IMR-90 (cell line): ENCODE data around the gene NBPF12. TPM values are rescaled to one million over a fixed set of nuclear protein-coding genes. Genes with fewer than 3 reads are reported as not detected.
"Not testable (repeated sequence)": the region's sequence is repeated elsewhere in the genome, so short reads cannot be mapped to it uniquely, and the experiment has no call there.

Source experiments
- ATAC-seq: fragments of 200-7000 bp; cut with Tn5 transposase; 2 replicates; pipeline ENCODE4 v1.9.1; 2020; ENCODE audit warnings: low read depth, mild to moderate bottlenecking, moderate library complexity
- BruUV-seq: library from RNA; stranded (reverse); fragments of 400-500 nt; replicated peaks from 2 replicates; lab custom pipeline; 2021; lab: Mats Ljungman, UMichigan
- CTCF ChIA-PET: fragments of 300-600 bp; formaldehyde crosslinking; extraction: SDS; loops from one replicate; lab custom pipeline; 2021; ENCODE audit warnings: antibody characterized with exemption; lab: Yijun Ruan, JAX
- POLR2A ChIA-PET: fragments of 300-600 bp; sonication (Branson Sonifier 250); formaldehyde crosslinking; loops from one replicate; lab custom pipeline; 2022; ENCODE audit warnings: antibody characterized with exemption; ENCODE audit not compliant: unreplicated experiment; lab: Charles Lee
- DNase-seq: peaks from one replicate; pipeline ENCODE4 v3.0.0; 2013
- H2AFZ ChIP-seq: replicated peaks from 2 replicates; pipeline ENCODE3; 2013; ENCODE audit warnings: low read length, mild to moderate bottlenecking; ENCODE audit not compliant: poor library complexity
- H2AK5ac ChIP-seq: 2 replicates; pipeline ENCODE4 v1.6.1; 2013; ENCODE audit warnings: low read depth, low read length, inconsistent platforms
- H2AK9ac ChIP-seq: replicated peaks from 2 replicates; pipeline ENCODE3; 2013; ENCODE audit warnings: mild to moderate bottlenecking, low read depth, low read length, moderate library complexity; ENCODE audit not compliant: poor library complexity
- H2BK120ac ChIP-seq: 2 replicates; pipeline ENCODE4 v1.6.1; 2013; ENCODE audit warnings: low read depth, low read length, inconsistent platforms
- H2BK15ac ChIP-seq: 3 replicates; pipeline ENCODE4 v1.6.1; 2013; ENCODE audit warnings: low read depth, low read length, inconsistent platforms
- H2BK20ac ChIP-seq: 2 replicates; pipeline ENCODE4 v1.6.1; 2013; ENCODE audit warnings: low read depth, mild to moderate bottlenecking, inconsistent platforms, low read length, moderate library complexity
- H2BK5ac ChIP-seq: 2 replicates; pipeline ENCODE4 v1.6.1; 2013; ENCODE audit warnings: mild to moderate bottlenecking, low read depth, low read length, inconsistent platforms; ENCODE audit not compliant: poor library complexity, severe bottlenecking
- H3K14ac ChIP-seq: replicated peaks from 2 replicates; pipeline ENCODE4 v1.6.1; 2013; ENCODE audit warnings: low read depth, low read length, inconsistent platforms
- H3K18ac ChIP-seq: 2 replicates; pipeline ENCODE4 v1.6.1; 2013; ENCODE audit warnings: low read depth, low read length, control low read depth
- H3K23ac ChIP-seq: 2 replicates; pipeline ENCODE4 v1.6.1; 2013; ENCODE audit warnings: low read depth, low read length, inconsistent platforms
- H3K27ac ChIP-seq: 2 replicates; pipeline ENCODE4 v1.5.1; 2013; ENCODE audit warnings: mild to moderate bottlenecking, control low read depth, low read length; ENCODE audit not compliant: insufficient read depth
- H3K27me3 ChIP-seq: 2 replicates; pipeline ENCODE4 v1.6.1; 2013; ENCODE audit warnings: low read length; ENCODE audit not compliant: control insufficient read depth, insufficient read depth
- H3K36me3 ChIP-seq: 2 replicates; pipeline ENCODE4 v1.6.1; 2013; ENCODE audit warnings: low read length, mixed read lengths; ENCODE audit not compliant: control insufficient read depth, insufficient read depth
- H3K4ac ChIP-seq: 2 replicates; pipeline ENCODE4 v1.6.1; 2013; ENCODE audit warnings: low read depth, low read length, inconsistent platforms
- H3K4me1 ChIP-seq: 2 replicates; pipeline ENCODE4 v1.6.1; 2013; ENCODE audit warnings: low read length, mixed read lengths; ENCODE audit not compliant: control insufficient read depth, insufficient read depth
- H3K4me2 ChIP-seq: 2 replicates; pipeline ENCODE4 v1.6.1; 2013; ENCODE audit warnings: low read depth, mild to moderate bottlenecking, control low read depth, low read length, moderate library complexity
- H3K4me3 ChIP-seq: 2 replicates; pipeline ENCODE4 v1.5.1; 2013; ENCODE audit warnings: low read depth, mild to moderate bottlenecking, control low read depth, low read length, moderate library complexity; ENCODE audit not compliant: insufficient read depth
- H3K56ac ChIP-seq: 2 replicates; pipeline ENCODE4 v1.6.1; 2013; ENCODE audit warnings: low read length, inconsistent platforms; ENCODE audit not compliant: insufficient read depth; ENCODE audit errors: extremely low read depth
- H3K79me1 ChIP-seq, 2 experiments: 2 replicates each; pipeline ENCODE4 v1.6.1; 2013; ENCODE audit warnings: low read length in 2 of 2, inconsistent platforms in 1 of 2, low read depth in 1 of 2
- H3K9ac ChIP-seq: 2 replicates; pipeline ENCODE4 v1.6.1; 2013; ENCODE audit warnings: low read depth, low read length, control low read depth
- H3K9me1 ChIP-seq: 2 replicates; pipeline ENCODE4 v1.6.1; 2013; ENCODE audit warnings: low read length, inconsistent platforms; ENCODE audit not compliant: insufficient read depth
- H3K9me3 ChIP-seq: 2 replicates; pipeline ENCODE4 v1.6.1; 2013; ENCODE audit warnings: low read length; ENCODE audit not compliant: control insufficient read depth, insufficient read depth
- H4K20me1 ChIP-seq: 2 replicates; pipeline ENCODE4 v1.6.1; 2013; ENCODE audit warnings: low read length, inconsistent platforms; ENCODE audit not compliant: insufficient read depth
- H4K5ac ChIP-seq: 2 replicates; pipeline ENCODE4 v1.6.1; 2013; ENCODE audit warnings: mild to moderate bottlenecking, low read depth, low read length, control low read depth
- H4K8ac ChIP-seq, 2 experiments: 2 replicates each; pipeline ENCODE4 v1.6.1; 2013; ENCODE audit warnings: low read depth in 2 of 2, low read length in 2 of 2, control low read depth in 1 of 2, inconsistent platforms in 1 of 2
- H4K91ac ChIP-seq: 2 replicates; pipeline ENCODE4 v1.6.1; 2013; ENCODE audit warnings: low read depth, low read length, inconsistent platforms; ENCODE audit not compliant: insufficient read depth
- WGBS, 2 experiments: methylation state at CpG; one replicate each; pipeline versions ENCODE4 v1.1.5 to v1.1.7; 2013; ENCODE audit warnings: missing lambda C conversion rate in 2 of 2; ENCODE audit not compliant: insufficient read length in 1 of 2; ENCODE audit errors: extremely low coverage in 2 of 2; 5-methylcytosine and 5-hydroxymethylcytosine counted together
- dilution Hi-C: fragments of 300-500 bp; cut with HindIII; formaldehyde crosslinking; loops from one replicate; pipeline ENCODE4 v1.14.3; 2018; ENCODE audit warnings: low sequenced_read_pairs; ENCODE audit not compliant: unreplicated experiment
- in situ Hi-C: fragments of 300-500 bp; cut with MboI; formaldehyde crosslinking; loops from 3 replicates; pipeline ENCODE4 v1.14.3; 2019; ENCODE audit warnings: low sequenced_read_pairs, inconsistent platforms, mixed read lengths
- intact Hi-C: fragments of 100-400 bp; cut with micrococcal nuclease; formaldehyde crosslinking; loops from 2 replicates; pipeline ENCODE4 v1.10.0; 2022
- polyA plus RNA-seq, 3 experiments: library from polyadenylated mRNA; depleted of rRNA; stranded (reverse); fragments of >200 nt; gene quantifications; 2 replicates each; pipeline ENCODE4 v1.2.3, GENCODE V29; 2012; ENCODE audit warnings: low replicate concordance in 1 of 3
- total RNA-seq: library from RNA; depleted of rRNA; stranded (reverse); fragments of >200 nt; gene quantifications from 2 replicates; pipeline ENCODE4 v1.2.3, GENCODE V29; 2012

The NBPF12 gene
- total and polyA plus RNA-seq, 2 of the 4 experiments (the other 2 are of a cell fraction): 4.5 to 4.8 TPM

DNA sequence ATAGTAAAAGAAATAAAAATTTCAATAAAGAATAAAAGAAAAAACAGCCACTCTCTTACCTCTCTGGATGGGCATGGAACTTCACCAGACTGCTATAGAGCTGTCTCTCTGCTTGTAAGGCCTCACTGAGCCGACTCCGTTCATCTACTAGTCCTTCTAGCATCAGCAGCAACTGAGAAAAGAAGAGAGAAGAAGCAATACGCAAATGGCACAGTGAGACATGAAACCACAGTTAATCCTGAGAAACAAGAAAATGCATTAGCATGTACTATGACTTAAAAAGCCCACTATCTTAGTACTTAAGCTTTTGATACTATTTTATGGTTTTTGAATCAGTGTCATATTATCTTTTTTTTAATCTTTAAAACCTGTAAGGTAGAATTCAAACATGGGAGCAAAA lies 104.8 kb downstream of the NBPF12 start:
- H3K36me3 ChIP-seq, in situ Hi-C loops, H3K4me2 ChIP-seq, H3K27me3 ChIP-seq, H2AK9ac ChIP-seq, H3K18ac ChIP-seq, H3K23ac ChIP-seq, H2BK20ac ChIP-seq, H3K14ac ChIP-seq, H4K91ac ChIP-seq, CTCF ChIA-PET, ATAC-seq, H3K9ac ChIP-seq, H3K4ac ChIP-seq, H4K8ac ChIP-seq, H4K20me1 ChIP-seq, H2BK5ac ChIP-seq, H2BK15ac ChIP-seq, H3K56ac ChIP-seq, H3K79me1 ChIP-seq, H3K4me3 ChIP-seq, H2AK5ac ChIP-seq, H2AFZ ChIP-seq, H3K9me3 ChIP-seq, POLR2A ChIA-PET, DNase-seq, BruUV-seq, H4K5ac ChIP-seq, H2BK120ac ChIP-seq, H3K27ac ChIP-seq, H3K9me1 ChIP-seq, dilution Hi-C loops, H3K4me1 ChIP-seq, intact Hi-C loops: not testable (repeated sequence)
- no CpG with 5 or more reads among the region's 3 CpGs for WGBS, 2 experiments

DNA sequence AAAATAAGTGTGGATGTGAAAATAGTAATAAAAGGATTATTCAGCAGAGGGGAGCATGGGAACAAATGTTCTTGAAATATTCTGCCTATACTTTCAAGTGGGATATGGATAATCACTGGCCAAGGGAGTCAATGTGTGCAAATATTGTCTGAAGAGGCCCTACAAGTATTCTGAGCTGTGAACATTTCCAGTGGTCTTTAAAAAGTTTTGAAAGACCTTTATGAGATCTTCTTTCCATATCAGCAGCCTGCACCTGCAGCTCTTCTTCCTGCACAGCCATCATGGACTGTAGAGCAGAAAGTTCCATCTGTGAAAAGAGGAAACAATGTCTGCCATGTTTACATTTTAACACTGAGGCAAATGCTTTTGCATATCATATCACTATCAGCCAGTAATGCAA lies 106.4 kb downstream of the NBPF12 start:
- in situ Hi-C loops, H2BK5ac ChIP-seq, intact Hi-C loops, H4K8ac ChIP-seq, H2AK9ac ChIP-seq, ATAC-seq, H4K91ac ChIP-seq, H3K27ac ChIP-seq, H3K79me1 ChIP-seq, POLR2A ChIA-PET, H3K36me3 ChIP-seq, H3K4ac ChIP-seq, BruUV-seq, H3K27me3 ChIP-seq, H3K9ac ChIP-seq, H4K5ac ChIP-seq, H2AK5ac ChIP-seq, CTCF ChIA-PET, H2BK20ac ChIP-seq, H2BK120ac ChIP-seq, dilution Hi-C loops, H3K9me3 ChIP-seq, H3K9me1 ChIP-seq, DNase-seq, H3K14ac ChIP-seq, H2BK15ac ChIP-seq, H3K56ac ChIP-seq, H2AFZ ChIP-seq, H3K4me3 ChIP-seq, H4K20me1 ChIP-seq, H3K23ac ChIP-seq, H3K4me2 ChIP-seq, H3K18ac ChIP-seq, H3K4me1 ChIP-seq: not testable (repeated sequence)
